Right lobe of liver (tissue), 6 donors: Measurements from ENCODE around the gene HCN2. TPM values are rescaled to one million over a fixed set of nuclear protein-coding genes. Genes with fewer than 3 reads are reported as not detected.
A peak's percentile ranks its signal among the peaks of the same experiment; 100 is the strongest.

ENCODE experiments used
- ATAC-seq, 4 donors: fragments of 200-7000 bp; cut with Tn5 transposase; one replicate each; pipeline ENCODE4 v1.9.1; 2020; ENCODE audit warnings: mild to moderate bottlenecking in 4 of 4, moderate library complexity in 4 of 4
- DNase-seq, 3 donors: peaks; one replicate each; pipeline ENCODE4 v3.0.0-alpha.2; 2020
- H3K27ac ChIP-seq, 3 donors: fragments of 200-600 bp; one replicate each; pipeline ENCODE4 v1.8.0; 2022
- H3K27me3 ChIP-seq, 2 donors: fragments of 200-600 bp; one replicate each; pipeline ENCODE4 v1.8.0; 2022
- H3K36me3 ChIP-seq, 4 donors: fragments of 200-600 bp; sonication (generic) in 1 of 4; one replicate each; pipeline versions ENCODE4 v1.5.1 to v1.8.0; 2017 to 2022; ENCODE audit warnings: control low read depth in 1 of 4
- H3K4me1 ChIP-seq, 4 donors: fragments of 200-600 bp; sonication (generic) in 1 of 4; one replicate each; pipeline versions ENCODE4 v1.5.1 to v1.8.0; 2017 to 2022; ENCODE audit warnings: control low read depth in 1 of 4
- H3K4me3 ChIP-seq, 3 donors: fragments of 200-600 bp; one replicate each; pipeline ENCODE4 v1.8.0; 2022
- H3K9me3 ChIP-seq, 4 donors: fragments of 200-600 bp; sonication (generic) in 1 of 4; one replicate each; pipeline versions ENCODE4 v1.5.1 to v1.8.0; 2017 to 2022; ENCODE audit warnings: control low read depth in 1 of 4
- POLR2A ChIP-seq: fragments of 450-650 bp; IDR thresholded peaks from one replicate; pipeline ENCODE4 v1.6.1; 2017; ENCODE audit warnings: antibody characterized with exemption, mild to moderate bottlenecking
- WGBS: methylation state at CpG from one replicate; pipeline ENCODE4 v1.1.6; 2018; ENCODE audit warnings: low coverage, low lambda C conversion rate; ENCODE audit not compliant: insufficient coverage; ENCODE audit errors: missing lambda C conversion rate; 5-methylcytosine and 5-hydroxymethylcytosine counted together
- intact Hi-C, 2 donors: fragments of 100-400 bp; cut with DNase I; formaldehyde crosslinking; loops; one replicate each; pipeline versions ENCODE4 v1.11.2 to v1.14.1; 2022
- long read RNA-seq: library from polyadenylated mRNA; unstranded; transcript quantifications from one replicate; pipeline ENCODE4 v2.0.0, GENCODE V29; 2019
- total RNA-seq, 6 experiments: library from RNA; depleted of rRNA in 2 of 6; stranded (reverse); fragments of >200 nt in 2 of 6; fragmentation: NEBNext Ultra II Directional in 3 of 6; extraction: Animal tissue kit (Norgen Biotek cat#: 25700) in 3 of 6; gene quantifications; one replicate each; pipeline versions ENCODE4 v1.1.0 to v1.2.4, GENCODE V29; 2016 to 2023
- TF ChIP-seq, protein P1 (sequence below), 4 donors: fragments of 200-600 bp in 3 of 4; fragments of 450-650 bp in 1 of 4; IDR thresholded peaks; one replicate each; pipeline versions ENCODE4 v1.5.1 to v1.8.0; 2016 to 2022; ENCODE audit warnings: antibody characterized with exemption in 4 of 4, mild to moderate bottlenecking in 2 of 4
- donor health status: DM: no; HTN: yes; CAD: no.
- donor health status: DM: no; HTN: no; CAD: no.
- donor health status: DM: no; HTN: no; CAD: no.
- donor health status: DM: no; HTN: yes; CAD: no.
- donor health status: DM: no; HTN: yes; CAD: no.

The HCN2 gene
- under 1 TPM in 5 of 6 experiments, not detected in 1; 0.05 to 0.27 (median 0.09) TPM for total RNA-seq
- long read RNA-seq = 0 reads

GRCh38 chr19:589693-590395 lies at the start of gene HCN2:
Gene HCN2 (plus strand): TSS chr19:589881. CDS start chr19:589946, 65 bp downstream.
- H3K27me3 ChIP-seq = peaks cover 0 to 33% of the 10 kb centered on the region in 2 donors

GRCh38 chr19:540867-541637 lies 48.6 kb upstream of the HCN2 start:
- no peak overlapping the region for H3K4me3 ChIP-seq
- WGBS = 94% methylated on average over 28 of the region's 51 CpGs
- H3K36me3 ChIP-seq = peaks cover 4 to 40% (median 19%) of the 10 kb centered on the region in 4 donors
- H3K27me3 ChIP-seq = no peaks in the 10 kb centered on the region
- no peak for TF ChIP-seq POLR2A
- TF ChIP-seq, protein P1, sequence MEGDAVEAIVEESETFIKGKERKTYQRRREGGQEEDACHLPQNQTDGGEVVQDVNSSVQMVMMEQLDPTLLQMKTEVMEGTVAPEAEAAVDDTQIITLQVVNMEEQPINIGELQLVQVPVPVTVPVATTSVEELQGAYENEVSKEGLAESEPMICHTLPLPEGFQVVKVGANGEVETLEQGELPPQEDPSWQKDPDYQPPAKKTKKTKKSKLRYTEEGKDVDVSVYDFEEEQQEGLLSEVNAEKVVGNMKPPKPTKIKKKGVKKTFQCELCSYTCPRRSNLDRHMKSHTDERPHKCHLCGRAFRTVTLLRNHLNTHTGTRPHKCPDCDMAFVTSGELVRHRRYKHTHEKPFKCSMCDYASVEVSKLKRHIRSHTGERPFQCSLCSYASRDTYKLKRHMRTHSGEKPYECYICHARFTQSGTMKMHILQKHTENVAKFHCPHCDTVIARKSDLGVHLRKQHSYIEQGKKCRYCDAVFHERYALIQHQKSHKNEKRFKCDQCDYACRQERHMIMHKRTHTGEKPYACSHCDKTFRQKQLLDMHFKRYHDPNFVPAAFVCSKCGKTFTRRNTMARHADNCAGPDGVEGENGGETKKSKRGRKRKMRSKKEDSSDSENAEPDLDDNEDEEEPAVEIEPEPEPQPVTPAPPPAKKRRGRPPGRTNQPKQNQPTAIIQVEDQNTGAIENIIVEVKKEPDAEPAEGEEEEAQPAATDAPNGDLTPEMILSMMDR (IDR thresholded peaks at IDR 0.05) = no peak
- intact Hi-C loops = no loop called here
- DNase-seq (peak in 1 of 3 donors; percentile 19), ATAC-seq (no peak)
- H3K9me3 ChIP-seq = no peaks in the 10 kb centered on the region
- no peak overlapping the region for H3K27ac ChIP-seq
- no peaks in the 10 kb centered on the region for H3K4me1 ChIP-seq

More at GRCh38 chr19:589693-590395, at the start of gene HCN2:
- Histone ChIP-seq H3K36me3 (no peaks in the 10 kb centered on the region), H3K9me3 (no peaks in the 10 kb centered on the region), H3K27ac (no peak within 1 kb of the TSS), H3K4me1 (no peaks in the 10 kb centered on the region), H3K4me3 (no peak within 1 kb of the TSS)
- TF ChIP-seq POLR2A = no peak
- TF ChIP-seq, protein P1 (IDR thresholded peaks at IDR 0.05) = no peak
- no peak for ATAC-seq
- WGBS = no CpG with 5 or more reads among the region's 132 CpGs
- intact Hi-C loops = loop anchor here in 1 of 2 donors (10.0 kb wide), 1 partner anchor 145 kb away; no protein-coding TSS in a partner anchor
- DNase-seq = no peak

DNA sequence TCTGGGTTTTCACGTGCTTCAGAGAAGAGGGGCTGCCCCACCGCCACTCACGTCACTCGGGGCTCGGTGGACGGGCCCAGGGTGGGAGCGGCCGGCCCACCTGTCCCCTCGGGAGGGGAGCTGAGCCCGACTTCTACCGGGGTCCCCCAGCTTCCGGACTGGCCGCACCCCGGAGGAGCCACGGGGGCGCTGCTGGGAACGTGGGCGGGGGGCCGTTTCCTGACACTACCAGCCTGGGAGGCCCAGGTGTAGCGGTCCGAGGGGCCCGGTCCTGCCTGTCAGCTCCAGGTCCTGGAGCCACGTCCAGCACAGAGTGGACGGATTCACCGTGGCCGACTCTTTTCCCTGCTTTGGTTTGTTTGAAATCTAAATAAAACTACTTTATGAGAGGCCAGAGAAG lies 48.0 kb upstream of the HCN2 start:
- H3K4me3 ChIP-seq = no peak overlapping the region
- intact Hi-C loops = no loop called here
- TF ChIP-seq, protein P1 (IDR thresholded peaks at IDR 0.05) = no peak
- no peak for TF ChIP-seq POLR2A
- H3K27ac ChIP-seq = no peak overlapping the region
- DNase-seq = no peak
- no peaks in the 10 kb centered on the region for H3K27me3 ChIP-seq
- H3K4me1 ChIP-seq = no peaks in the 10 kb centered on the region
- WGBS = 73% methylated on average over 3 of the region's 26 CpGs
- H3K36me3 ChIP-seq = peaks cover 0 to 33% (median 15%) of the 10 kb centered on the region in 4 donors
- peak in 1 of 4 donors; percentile 4 for ATAC-seq
- H3K9me3 ChIP-seq = no peaks in the 10 kb centered on the region

DNA sequence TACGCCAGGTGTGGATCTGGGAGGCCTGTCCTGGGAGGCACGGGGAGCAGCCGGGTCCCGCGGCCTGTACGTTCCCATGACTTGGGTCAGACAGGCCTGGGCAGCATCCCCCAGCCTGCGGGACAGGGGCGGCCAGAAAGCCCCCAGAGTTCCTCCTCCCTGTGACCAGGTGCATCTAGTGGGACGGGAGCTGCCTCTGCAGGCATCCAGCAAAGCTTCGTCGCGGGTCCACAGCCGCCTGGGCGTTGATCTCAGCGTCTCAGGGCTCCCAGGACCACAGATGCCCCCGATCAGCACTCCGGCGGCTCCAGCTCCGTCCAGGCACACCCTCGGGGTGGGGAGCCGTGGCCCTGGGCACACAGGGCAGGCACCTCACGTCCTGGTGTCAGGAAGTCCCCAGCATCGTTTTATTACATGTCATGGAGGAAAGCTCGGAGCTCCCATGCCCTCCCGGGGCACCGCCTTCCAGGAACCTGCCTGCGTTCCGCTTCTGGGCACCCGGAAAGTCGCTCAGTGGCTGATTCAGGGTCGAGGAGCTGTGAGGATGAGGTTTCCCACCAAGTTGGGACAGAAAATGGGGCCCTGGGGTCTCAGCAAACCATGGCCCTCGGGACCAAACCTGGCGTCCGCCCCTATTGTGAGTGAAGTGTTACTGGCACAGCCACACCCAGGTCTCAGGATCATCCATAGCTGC lies 47.4 kb upstream of the HCN2 start:
- intact Hi-C loops = no loop called here
- no peak overlapping the region for H3K4me3 ChIP-seq
- H3K9me3 ChIP-seq = no peaks in the 10 kb centered on the region
- WGBS = no CpG with 5 or more reads among the region's 34 CpGs
- DNase-seq = peak in 1 of 3 donors; percentile 26
- H3K4me1 ChIP-seq = no peaks in the 10 kb centered on the region
- H3K36me3 ChIP-seq = peaks cover 0 to 28% (median 11%) of the 10 kb centered on the region in 4 donors
- TF ChIP-seq, protein P1 (IDR thresholded peaks at IDR 0.05) = no peak
- H3K27me3 ChIP-seq = no peaks in the 10 kb centered on the region
- H3K27ac ChIP-seq = no peak overlapping the region
- ATAC-seq = no peak
